ENCODE results near the gene CRIP2.

The CRIP2 gene

GRCh38 chr14:105483300-105484068, 8.9 kb downstream of the CRIP2 start:
- no peak for TF ChIP-seq CTCF (IDR thresholded peaks at IDR 0.05)
- no peaks in the 10 kb centered on the region for H3K36me3 ChIP-seq
- no peak overlapping the region for H3K27ac ChIP-seq
- H3K4me3 ChIP-seq (ENCODE audit: low read depth in 1 of 2, low read length in 1 of 2) = no peak overlapping the region
- peaks cover 25 to 41% of the 10 kb centered on the region in 2 experiments for H3K4me1 ChIP-seq (ENCODE audit: control insufficient read depth in 1 of 2, insufficient read depth in 1 of 2, low read depth in 1 of 2, low read length in 1 of 2)
- no peaks in the 10 kb centered on the region for H3K9me3 ChIP-seq
- H3K27me3 ChIP-seq = peaks cover 100% of the 10 kb centered on the region

- TF ChIP-seq CTCF (IDR thresholded peaks at IDR 0.05) = no peak
- H3K27ac ChIP-seq = no peak overlapping the region
- no peak overlapping the region for H3K4me3 ChIP-seq (ENCODE audit: low read depth in 1 of 2, low read length in 1 of 2)
- peaks cover 96% of the 10 kb centered on the region for H3K27me3 ChIP-seq
- H3K4me1 ChIP-seq (ENCODE audit: control insufficient read depth in 1 of 2, insufficient read depth in 1 of 2, low read depth in 1 of 2, low read length in 1 of 2) = peaks cover 29 to 48% of the 10 kb centered on the region in 2 experiments
- no peaks in the 10 kb centered on the region for H3K9me3 ChIP-seq
- H3K36me3 ChIP-seq = no peaks in the 10 kb centered on the region
Observed at GRCh38 chr14:105484069-105484996, 9.7 kb downstream of the CRIP2 start.

- H3K36me3 ChIP-seq = no peaks in the 10 kb centered on the region
- TF ChIP-seq CTCF (IDR thresholded peaks at IDR 0.05) = no peak
- no peak overlapping the region for H3K27ac ChIP-seq
- H3K4me3 ChIP-seq (ENCODE audit: low read depth in 1 of 2, low read length in 1 of 2) = no peak overlapping the region
- H3K4me1 ChIP-seq (ENCODE audit: control insufficient read depth in 1 of 2, insufficient read depth in 1 of 2, low read depth in 1 of 2, low read length in 1 of 2) = peaks cover 35 to 54% of the 10 kb centered on the region in 2 experiments
- no peaks in the 10 kb centered on the region for H3K9me3 ChIP-seq
- H3K27me3 ChIP-seq = peaks cover 90% of the 10 kb centered on the region
Observed at GRCh38 chr14:105484997-105485393, 10.4 kb downstream of the CRIP2 start.

GRCh38 chr14:105485739-105486162, 11.1 kb downstream of the CRIP2 start:
- TF ChIP-seq CTCF (IDR thresholded peaks at IDR 0.05) = no peak
- Histone ChIP-seq H3K4me3 (ENCODE audit: low read depth in 1 of 2, low read length in 1 of 2) (no peak overlapping the region), H3K36me3 (no peaks in the 10 kb centered on the region), H3K4me1 (ENCODE audit: control insufficient read depth in 1 of 2, insufficient read depth in 1 of 2, low read depth in 1 of 2, low read length in 1 of 2) (peaks cover 37 to 56% of the 10 kb centered on the region in 2 experiments), H3K9me3 (no peaks in the 10 kb centered on the region), H3K27me3 (peaks cover 82% of the 10 kb centered on the region), H3K27ac (no peak overlapping the region)

- TF ChIP-seq CTCF (IDR thresholded peaks at IDR 0.05) = no peak
- peaks cover 76% of the 10 kb centered on the region for H3K27me3 ChIP-seq
- peak within 1 kb of the TSS; percentile 58 to 63 for H3K4me3 ChIP-seq (ENCODE audit: low read depth in 1 of 2, low read length in 1 of 2)
- H3K27ac ChIP-seq = peak within 1 kb of the TSS; percentile 5
- H3K4me1 ChIP-seq (ENCODE audit: control insufficient read depth in 1 of 2, insufficient read depth in 1 of 2, low read depth in 1 of 2, low read length in 1 of 2) = peaks cover 33 to 53% of the 10 kb centered on the region in 2 experiments
- no peaks in the 10 kb centered on the region for H3K36me3 ChIP-seq
- no peaks in the 10 kb centered on the region for H3K9me3 ChIP-seq
Observed at GRCh38 chr14:105486163-105486973, 11.7 kb downstream of the CRIP2 start, which contains the start of gene CRIP1. Gene CRIP1 (plus strand): TSS chr14:105486886. CDS start chr14:105487260, 374 bp downstream.
